Measurements from ENCODE around the gene HIBADH.

Gene HIBADH

GRCh38 chr7:27478556-27478955 lies 184.1 kb downstream of the HIBADH start:
- no peak for DNase-seq

GRCh38 chr7:27478084-27478483 lies 184.6 kb downstream of the HIBADH start:
- DNase-seq = no peak

GRCh38 chr7:27476493-27476892 lies 186.2 kb downstream of the HIBADH start:
- no peak for DNase-seq

Measured in NCI-H1694 treated with DMSO at 0.1 percent for 48 hours (cell line).